Nephron progenitor cell (in vitro differentiated cells): ENCODE data around the gene GNL2.
A peak's percentile ranks its signal among the peaks of the same experiment; 100 is the strongest.

Experiments used
- DNase-seq: peaks from one replicate; pipeline ENCODE4 v3.0.0; 2021
- H3K27ac Mint-ChIP-seq: 2 replicates; pipeline ENCODE4 v1.8.0; 2021; ENCODE audit warnings: mild to moderate bottlenecking, moderate library complexity, mixed read lengths
- H3K27me3 Mint-ChIP-seq: 2 replicates; pipeline ENCODE4 v1.8.0; 2021; ENCODE audit warnings: mild to moderate bottlenecking, low read depth, mixed read lengths; ENCODE audit not compliant: poor library complexity
- H3K36me3 Mint-ChIP-seq: 2 replicates; pipeline ENCODE4 v1.8.0; 2021; ENCODE audit warnings: low read depth, mixed read lengths
- H3K4me1 Mint-ChIP-seq: 2 replicates; pipeline ENCODE4 v1.8.0; 2021; ENCODE audit warnings: mixed read lengths
- H3K4me3 Mint-ChIP-seq: 2 replicates; pipeline ENCODE4 v1.8.0; 2021; ENCODE audit warnings: mild to moderate bottlenecking, moderate library complexity, mixed read lengths
- H3K9me3 Mint-ChIP-seq: 2 replicates; pipeline ENCODE4 v1.8.0; 2021; ENCODE audit warnings: mild to moderate bottlenecking, moderate library complexity, mixed read lengths
- CTCF ChIP-seq: fragments of 200-600 bp; sonication (generic); IDR thresholded peaks from 2 replicates; pipeline ENCODE4 v1.5.0; 2021; ENCODE audit warnings: antibody characterized with exemption

The GNL2 gene

GRCh38 chr1:37570528-37571334 lies 25.0 kb downstream of the GNL2 start:
- no peaks in the 10 kb centered on the region for H3K9me3 Mint-ChIP-seq
- peaks cover 83% of the 10 kb centered on the region for H3K36me3 Mint-ChIP-seq
- H3K4me3 Mint-ChIP-seq: no peak overlapping the region
- no peak for DNase-seq
- no peaks in the 10 kb centered on the region for H3K4me1 Mint-ChIP-seq
- no peak for TF ChIP-seq CTCF
- no peak overlapping the region for H3K27ac Mint-ChIP-seq
- H3K27me3 Mint-ChIP-seq: peaks cover 3% of the 10 kb centered on the region

GRCh38 chr1:37567023-37567422 lies 28.7 kb downstream of the GNL2 start:
- H3K4me3 Mint-ChIP-seq: no peak overlapping the region
- H3K9me3 Mint-ChIP-seq: no peaks in the 10 kb centered on the region
- H3K27me3 Mint-ChIP-seq: peaks cover 3% of the 10 kb centered on the region
- no peaks in the 10 kb centered on the region for H3K4me1 Mint-ChIP-seq
- no peak overlapping the region for H3K27ac Mint-ChIP-seq
- no peak for TF ChIP-seq CTCF
- no peak for DNase-seq
- peaks cover 63% of the 10 kb centered on the region for H3K36me3 Mint-ChIP-seq

DNA sequence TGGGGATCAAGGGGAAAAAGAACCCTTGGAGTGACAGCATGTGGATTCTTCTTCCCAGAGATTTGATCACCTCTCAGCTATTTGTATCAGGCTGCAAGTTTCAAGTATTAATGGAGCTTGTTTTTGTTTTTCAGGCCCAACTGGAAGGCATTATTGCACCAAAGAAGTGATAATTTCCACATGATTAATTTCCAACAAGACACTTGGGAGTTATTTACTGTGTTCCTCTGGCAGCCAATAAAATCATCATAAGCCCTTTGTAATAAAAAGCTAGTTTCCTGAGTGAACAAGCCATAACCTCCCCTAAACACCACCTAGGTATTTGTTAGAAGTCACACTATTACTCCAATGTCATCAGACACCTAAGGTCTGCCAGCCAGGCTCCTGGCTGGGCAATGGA lies 30.8 kb downstream of the GNL2 start:
- TF ChIP-seq CTCF: no peak
- Mint-ChIP-seq H3K27ac (peak overlapping the region; percentile 32), H3K27me3 (peaks cover 6% of the 10 kb centered on the region), H3K9me3 (no peaks in the 10 kb centered on the region), H3K36me3 (peaks cover 60% of the 10 kb centered on the region), H3K4me3 (no peak overlapping the region), H3K4me1 (peaks cover 6% of the 10 kb centered on the region)
- DNase-seq: no peak

DNA sequence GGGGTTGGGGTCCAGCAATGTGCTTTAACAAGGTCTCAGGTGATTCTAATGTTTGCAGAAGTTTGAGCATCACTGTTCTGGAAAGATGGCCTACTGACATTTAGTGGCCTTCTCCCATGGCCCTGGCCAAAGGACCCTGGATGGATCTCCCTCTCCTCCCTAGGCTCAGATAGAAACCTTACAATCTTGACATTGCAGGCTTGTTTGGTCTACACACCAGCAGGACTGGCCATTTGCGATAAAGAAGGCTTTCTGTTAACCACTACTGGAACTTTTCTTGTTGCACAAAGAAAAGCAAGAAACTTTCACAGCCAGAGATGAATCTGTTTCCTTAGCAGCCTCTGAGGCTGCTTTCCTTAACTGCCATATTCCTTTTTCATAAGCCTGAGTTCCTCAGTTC lies 32.8 kb downstream of the GNL2 start:
- H3K36me3 Mint-ChIP-seq: peaks cover 45% of the 10 kb centered on the region
- peak overlapping the region; percentile 50 for H3K27ac Mint-ChIP-seq
- H3K9me3 Mint-ChIP-seq: no peaks in the 10 kb centered on the region
- TF ChIP-seq CTCF: no peak
- peaks cover 6% of the 10 kb centered on the region for H3K27me3 Mint-ChIP-seq
- DNase-seq: no peak
- H3K4me1 Mint-ChIP-seq: peaks cover 15% of the 10 kb centered on the region
- H3K4me3 Mint-ChIP-seq: no peak overlapping the region

DNA sequence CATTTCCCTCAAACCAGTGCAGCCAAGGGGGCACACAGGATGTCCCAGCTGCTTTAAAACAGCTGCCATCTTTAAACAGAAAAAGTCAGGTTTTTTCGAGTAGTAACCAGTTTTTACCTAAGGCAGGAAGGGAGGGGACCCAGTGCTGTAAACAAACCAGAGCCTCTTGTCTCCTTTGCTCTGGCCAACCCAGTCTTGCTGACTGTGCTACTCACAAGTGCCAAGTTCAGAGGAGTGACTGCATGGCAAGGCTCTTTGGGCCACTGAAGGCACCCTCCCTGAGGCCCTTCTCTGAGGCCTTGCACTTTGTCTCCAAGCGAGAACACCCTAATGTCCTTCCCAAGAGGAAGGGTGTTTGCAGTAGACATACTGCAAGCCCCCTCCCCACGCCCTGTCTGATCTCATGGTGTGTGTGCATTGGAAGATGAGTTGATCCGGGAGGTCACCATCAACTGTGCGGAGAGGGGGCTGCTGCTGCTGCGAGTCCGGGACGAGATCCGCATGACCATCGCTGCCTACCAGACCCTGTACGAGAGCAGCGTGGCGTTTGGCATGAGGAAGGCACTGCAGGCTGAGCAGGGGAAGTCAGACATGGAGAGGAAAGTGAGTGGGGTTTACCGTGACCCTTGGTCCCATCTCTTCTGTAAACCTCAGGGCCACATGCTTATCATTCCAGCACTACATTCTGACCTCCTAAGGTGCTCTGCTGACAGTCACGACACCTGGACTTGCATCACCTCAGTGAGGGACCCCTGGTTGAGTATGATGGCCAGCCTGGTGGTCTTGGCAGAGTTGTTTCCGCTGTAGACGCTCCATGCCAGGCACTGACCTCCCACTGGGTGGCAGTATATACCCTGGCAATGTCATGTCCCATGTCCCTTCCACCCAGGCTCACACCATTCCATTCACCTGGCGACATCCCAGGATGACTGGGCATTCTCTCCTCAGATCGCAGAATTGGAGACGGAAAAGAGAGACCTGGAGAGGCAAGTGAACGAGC lies 34.3 kb downstream of the GNL2 start:
- peaks cover 31% of the 10 kb centered on the region for H3K4me1 Mint-ChIP-seq
- H3K27ac Mint-ChIP-seq: no peak overlapping the region
- no peaks in the 10 kb centered on the region for H3K9me3 Mint-ChIP-seq
- peaks cover 31% of the 10 kb centered on the region for H3K36me3 Mint-ChIP-seq
- peaks cover 3% of the 10 kb centered on the region for H3K27me3 Mint-ChIP-seq
- peak; percentile 35 for TF ChIP-seq CTCF
- peak; percentile 17 for DNase-seq
- no peak overlapping the region for H3K4me3 Mint-ChIP-seq
